NCI-H526 treated with DMSO at 0.1 percent for 48 hours (cell line): ENCODE measurements around the gene ATRN.

ENCODE experiments used
- DNase-seq: peaks from one replicate; lab custom pipeline; 2025; lab: John Stamatoyannopoulos, UW

ATRN gene

GRCh38 chr20:3696200-3696599, 225.4 kb downstream of the ATRN start:
- DNase-seq, result no peak

- no peak for DNase-seq
Observed at GRCh38 chr20:3696745-3697587, 226.1 kb downstream of the ATRN start.

- DNase-seq, result no peak
Observed at GRCh38 chr20:3697588-3698305, 226.9 kb downstream of the ATRN start.

- DNase-seq, result no peak
Observed at GRCh38 chr20:3698591-3699001, 227.8 kb downstream of the ATRN start.

GRCh38 chr20:3699037-3699436, 228.2 kb downstream of the ATRN start:
- DNase-seq, result no peak
